HepG2 (cell line): ENCODE data around the gene JUND. TPM values are rescaled to one million over a fixed set of nuclear protein-coding genes. Genes with fewer than 3 reads are reported as not detected.

Experiments used
- AGO2 ChIP-seq: fragments of 200-400 bp; formaldehyde crosslinking; optimal IDR thresholded peaks from 2 replicates; pipeline ENCODE3; 2017; ENCODE audit warnings: mild to moderate bottlenecking, low read depth, low read length, moderate library complexity
- CHCHD3 ChIP-seq: sonication (generic); formaldehyde crosslinking; IDR thresholded peaks from 2 replicates; pipeline ENCODE4 v1.8.0; 2022; ENCODE audit warnings: mild to moderate bottlenecking, missing genetic modification reagents, moderate library complexity
- DZIP1 ChIP-seq: sonication (generic); formaldehyde crosslinking; IDR thresholded peaks from 2 replicates; pipeline ENCODE4 v1.5.0; 2020; ENCODE audit warnings: mild to moderate bottlenecking, missing genetic modification reagents
- HNF4G ChIP-seq, 2 experiments: sonication (generic) in 1 of 2; formaldehyde crosslinking in 1 of 2; IDR thresholded peaks; 2 replicates each; pipeline versions ENCODE4 v1.4.0 to v1.6.1; 2011 to 2020; ENCODE audit warnings: borderline replicate concordance in 2 of 2, low read depth in 2 of 2, mild to moderate bottlenecking in 2 of 2, low read length in 1 of 2, missing genetic modification reagents in 1 of 2, moderate library complexity in 1 of 2
- JDP2 ChIP-seq: sonication (generic); formaldehyde crosslinking; IDR thresholded peaks from 2 replicates; pipeline ENCODE4 v1.8.1; 2022; ENCODE audit warnings: missing genetic modification reagents, borderline replicate concordance
- MAFK ChIP-seq, 2 experiments: IDR thresholded peaks in 1 of 2; conservative IDR thresholded peaks in 1 of 2; 2 replicates each; pipeline ENCODE4 v1.6.1; 2011; ENCODE audit warnings: improper control_type of control experiment in 2 of 2, low read length in 2 of 2
- MED1 ChIP-seq: sonication (generic); formaldehyde crosslinking; IDR thresholded peaks from 2 replicates; pipeline ENCODE4 v1.4.0; 2020; ENCODE audit warnings: missing genetic modification reagents
- NR2F1 ChIP-seq, 2 experiments: fragments of 450-650 bp in 1 of 2; formaldehyde crosslinking in 1 of 2; IDR thresholded peaks; 2 replicates each; pipeline versions ENCODE4 v1.5.0 to v1.6.1; 2016 to 2020; ENCODE audit warnings: mild to moderate bottlenecking in 1 of 2, missing compliant biosample characterization in 1 of 2, missing genetic modification reagents in 1 of 2, moderate library complexity in 1 of 2
- NR2F6 ChIP-seq, 2 experiments: IDR thresholded peaks; 2 replicates each; pipeline ENCODE4 v1.6.1; 2016; ENCODE audit warnings: antibody characterized with exemption in 1 of 2, mild to moderate bottlenecking in 1 of 2
- PLSCR1 ChIP-seq: sonication (generic); formaldehyde crosslinking; IDR thresholded peaks from 2 replicates; pipeline ENCODE4 v1.5.0; 2020; ENCODE audit warnings: missing genetic modification reagents, mild to moderate bottlenecking, borderline replicate concordance
- RBM22 ChIP-seq: fragments of 200-400 bp; formaldehyde crosslinking; optimal IDR thresholded peaks from 2 replicates; pipeline ENCODE3; 2017; ENCODE audit warnings: mild to moderate bottlenecking, low read length, moderate library complexity
- RXRA ChIP-seq: sonication (generic); formaldehyde crosslinking; IDR thresholded peaks from 2 replicates; pipeline ENCODE4 v1.5.1; 2020; ENCODE audit warnings: missing genetic modification reagents
- RXRB ChIP-seq: IDR thresholded peaks from 2 replicates; pipeline ENCODE4 v1.6.1; 2016; ENCODE audit warnings: borderline replicate concordance, missing genetic modification reagents, missing compliant biosample characterization
- STAT5B ChIP-seq: sonication (generic); formaldehyde crosslinking; IDR thresholded peaks from 2 replicates; pipeline ENCODE4 v1.4.0; 2020; ENCODE audit warnings: missing genetic modification reagents
- ZFX ChIP-seq: sonication (generic); formaldehyde crosslinking; IDR thresholded peaks from 2 replicates; pipeline ENCODE4 v1.4.0; 2020; ENCODE audit warnings: mild to moderate bottlenecking, low read depth, missing genetic modification reagents, moderate library complexity
- ZNF121 ChIP-seq: sonication (generic); formaldehyde crosslinking; IDR thresholded peaks from 2 replicates; pipeline ENCODE4 v1.5.0; 2020; ENCODE audit warnings: mild to moderate bottlenecking, missing genetic modification reagents
- ZNF143 ChIP-seq: sonication (generic); formaldehyde crosslinking; IDR thresholded peaks from 2 replicates; pipeline ENCODE4 v1.4.0; 2020; ENCODE audit warnings: missing genetic modification reagents
- ZSCAN21 ChIP-seq: sonication (generic); formaldehyde crosslinking; IDR thresholded peaks from 2 replicates; pipeline ENCODE4 v1.8.0; 2022; ENCODE audit warnings: mild to moderate bottlenecking, missing genetic modification reagents, moderate library complexity, borderline replicate concordance
- polyA plus RNA-seq, 8 experiments: library from polyadenylated mRNA; depleted of rRNA in 3 of 8; stranded (reverse) in 7 of 8; unstranded in 1 of 8; fragments of >200 nt; fragmentation: Illumina TruSeq in 4 of 8; extraction: Trizol in 4 of 8; gene quantifications; 2 replicates each; pipeline versions ENCODE4 v1.2.1 to v1.2.3, GENCODE V29; 2011 to 2016; ENCODE audit warnings: low read depth in 4 of 8, missing spikeins in 1 of 8, mixed read lengths in 1 of 8; ENCODE audit not compliant: insufficient read depth in 1 of 8
- total RNA-seq, 5 experiments: library from RNA; depleted of rRNA; stranded (reverse); fragments of >200 nt; fragmentation: Illumina TruSeq; extraction: Trizol; gene quantifications; 2 replicates each; pipeline ENCODE4 v1.2.3, GENCODE V29; 2016; ENCODE audit warnings: low read depth in 1 of 5
- TF ChIP-seq, protein P1 (sequence below): sonication (generic); formaldehyde crosslinking; IDR thresholded peaks from 2 replicates; pipeline ENCODE4 v1.4.0; 2020; ENCODE audit warnings: missing genetic modification reagents, borderline replicate concordance
- TF ChIP-seq, protein P2 (sequence below): sonication (generic); formaldehyde crosslinking; IDR thresholded peaks from 2 replicates; pipeline ENCODE4 v1.4.0; 2020; ENCODE audit warnings: mild to moderate bottlenecking, missing genetic modification reagents
- TF ChIP-seq, protein P3 (sequence below): sonication (generic); formaldehyde crosslinking; IDR thresholded peaks from 2 replicates; pipeline ENCODE4; 2020; ENCODE audit warnings: missing genetic modification reagents, mild to moderate bottlenecking, borderline replicate concordance

JUND gene
- total and polyA plus RNA-seq, 2 of the 13 experiments (the other 11 are each of a cell fraction or from before 2014, with no cell fraction given): 41.2 to 59.8 TPM

DNA sequence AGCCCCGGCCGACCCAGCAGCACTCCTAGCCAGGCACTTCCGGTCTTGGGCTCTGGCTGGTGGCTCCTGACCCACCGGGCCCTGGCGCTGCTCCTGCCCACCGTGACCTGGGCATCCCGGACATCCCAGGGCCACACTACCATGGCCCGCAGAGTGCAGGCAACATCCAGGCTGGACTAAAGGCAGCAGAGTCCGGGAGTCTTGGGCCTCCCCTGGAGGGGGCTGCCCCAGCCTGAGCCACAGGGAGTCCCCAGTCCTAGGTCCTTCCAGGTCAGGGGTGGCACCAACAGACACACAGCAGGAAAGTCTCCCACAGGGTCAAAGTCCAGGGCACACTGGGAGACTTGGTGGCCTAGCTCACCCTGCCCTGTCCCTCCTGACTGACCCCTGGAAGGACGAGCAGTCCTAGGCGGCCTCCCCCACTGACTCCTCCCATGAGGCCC lies 30.7 kb upstream of the JUND start (continued):
- TF ChIP-seq RXRB (CRISPR knock-in tag): peak; percentile 65
- TF ChIP-seq MAFK (conservative IDR thresholded peaks at IDR 0.05 in 1 of 2, IDR thresholded peaks at IDR 0.05 in 1 of 2; ENCODE audit: low read length in 2 of 2): no peak
- peak; percentile 6 for TF ChIP-seq AGO2
- TF ChIP-seq, protein P1, sequence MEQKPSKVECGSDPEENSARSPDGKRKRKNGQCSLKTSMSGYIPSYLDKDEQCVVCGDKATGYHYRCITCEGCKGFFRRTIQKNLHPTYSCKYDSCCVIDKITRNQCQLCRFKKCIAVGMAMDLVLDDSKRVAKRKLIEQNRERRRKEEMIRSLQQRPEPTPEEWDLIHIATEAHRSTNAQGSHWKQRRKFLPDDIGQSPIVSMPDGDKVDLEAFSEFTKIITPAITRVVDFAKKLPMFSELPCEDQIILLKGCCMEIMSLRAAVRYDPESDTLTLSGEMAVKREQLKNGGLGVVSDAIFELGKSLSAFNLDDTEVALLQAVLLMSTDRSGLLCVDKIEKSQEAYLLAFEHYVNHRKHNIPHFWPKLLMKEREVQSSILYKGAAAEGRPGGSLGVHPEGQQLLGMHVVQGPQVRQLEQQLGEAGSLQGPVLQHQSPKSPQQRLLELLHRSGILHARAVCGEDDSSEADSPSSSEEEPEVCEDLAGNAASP (CRISPR knock-in tag): peak; percentile 78; the same call in 1 of the 2 replicates
- TF ChIP-seq, protein P2, sequence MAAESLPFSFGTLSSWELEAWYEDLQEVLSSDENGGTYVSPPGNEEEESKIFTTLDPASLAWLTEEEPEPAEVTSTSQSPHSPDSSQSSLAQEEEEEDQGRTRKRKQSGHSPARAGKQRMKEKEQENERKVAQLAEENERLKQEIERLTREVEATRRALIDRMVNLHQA: no peak
- TF ChIP-seq ZNF121 (CRISPR knock-in tag): peak; percentile 64
- peak; percentile 22; the same call in 1 of the 2 replicates for TF ChIP-seq MED1
- no peak for TF ChIP-seq PLSCR1
- TF ChIP-seq JDP2 (CRISPR knock-in tag): no peak
- TF ChIP-seq RBM22: peak; percentile 23
- no peak for TF ChIP-seq DZIP1 (CRISPR knock-in tag)
- TF ChIP-seq HNF4G (IDR thresholded peaks at IDR 0.05; ENCODE audit: borderline replicate concordance, low read depth, low read length): no peak
- TF ChIP-seq HNF4G (CRISPR knock-in tag; IDR thresholded peaks at IDR 0.05; ENCODE audit: borderline replicate concordance, low read depth): 0 out of 2 replicates have a peak, but pooled peaks have one; percentile 21
- TF ChIP-seq STAT5B (CRISPR knock-in tag): no peak
- TF ChIP-seq CHCHD3 (CRISPR knock-in tag): no peak
- TF ChIP-seq NR2F1 (CRISPR knock-in tag; IDR thresholded peaks at IDR 0.05): peak in 1 of 2 experiments; percentile 42; a peak in 2 of 4 replicates
- no peak for TF ChIP-seq ZNF143 (CRISPR knock-in tag)
- TF ChIP-seq RXRA: peak; percentile 84
- TF ChIP-seq NR2F6 (IDR thresholded peaks at IDR 0.05): no peak; the same call in 1 of the 2 replicates
- peak; percentile 32; the same call in 1 of the 2 replicates for TF ChIP-seq NR2F6 (CRISPR knock-in tag; IDR thresholded peaks at IDR 0.05)
- no peak for TF ChIP-seq ZSCAN21 (CRISPR knock-in tag)
- TF ChIP-seq, protein P3, sequence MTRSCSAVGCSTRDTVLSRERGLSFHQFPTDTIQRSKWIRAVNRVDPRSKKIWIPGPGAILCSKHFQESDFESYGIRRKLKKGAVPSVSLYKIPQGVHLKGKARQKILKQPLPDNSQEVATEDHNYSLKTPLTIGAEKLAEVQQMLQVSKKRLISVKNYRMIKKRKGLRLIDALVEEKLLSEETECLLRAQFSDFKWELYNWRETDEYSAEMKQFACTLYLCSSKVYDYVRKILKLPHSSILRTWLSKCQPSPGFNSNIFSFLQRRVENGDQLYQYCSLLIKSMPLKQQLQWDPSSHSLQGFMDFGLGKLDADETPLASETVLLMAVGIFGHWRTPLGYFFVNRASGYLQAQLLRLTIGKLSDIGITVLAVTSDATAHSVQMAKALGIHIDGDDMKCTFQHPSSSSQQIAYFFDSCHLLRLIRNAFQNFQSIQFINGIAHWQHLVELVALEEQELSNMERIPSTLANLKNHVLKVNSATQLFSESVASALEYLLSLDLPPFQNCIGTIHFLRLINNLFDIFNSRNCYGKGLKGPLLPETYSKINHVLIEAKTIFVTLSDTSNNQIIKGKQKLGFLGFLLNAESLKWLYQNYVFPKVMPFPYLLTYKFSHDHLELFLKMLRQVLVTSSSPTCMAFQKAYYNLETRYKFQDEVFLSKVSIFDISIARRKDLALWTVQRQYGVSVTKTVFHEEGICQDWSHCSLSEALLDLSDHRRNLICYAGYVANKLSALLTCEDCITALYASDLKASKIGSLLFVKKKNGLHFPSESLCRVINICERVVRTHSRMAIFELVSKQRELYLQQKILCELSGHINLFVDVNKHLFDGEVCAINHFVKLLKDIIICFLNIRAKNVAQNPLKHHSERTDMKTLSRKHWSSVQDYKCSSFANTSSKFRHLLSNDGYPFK (CRISPR knock-in tag): no peak
- TF ChIP-seq ZFX (CRISPR knock-in tag): peak; percentile 37; the same call in 1 of the 2 replicates
